ENCODE measurements around the gene B3GALT6.

B3GALT6 gene

DNA sequence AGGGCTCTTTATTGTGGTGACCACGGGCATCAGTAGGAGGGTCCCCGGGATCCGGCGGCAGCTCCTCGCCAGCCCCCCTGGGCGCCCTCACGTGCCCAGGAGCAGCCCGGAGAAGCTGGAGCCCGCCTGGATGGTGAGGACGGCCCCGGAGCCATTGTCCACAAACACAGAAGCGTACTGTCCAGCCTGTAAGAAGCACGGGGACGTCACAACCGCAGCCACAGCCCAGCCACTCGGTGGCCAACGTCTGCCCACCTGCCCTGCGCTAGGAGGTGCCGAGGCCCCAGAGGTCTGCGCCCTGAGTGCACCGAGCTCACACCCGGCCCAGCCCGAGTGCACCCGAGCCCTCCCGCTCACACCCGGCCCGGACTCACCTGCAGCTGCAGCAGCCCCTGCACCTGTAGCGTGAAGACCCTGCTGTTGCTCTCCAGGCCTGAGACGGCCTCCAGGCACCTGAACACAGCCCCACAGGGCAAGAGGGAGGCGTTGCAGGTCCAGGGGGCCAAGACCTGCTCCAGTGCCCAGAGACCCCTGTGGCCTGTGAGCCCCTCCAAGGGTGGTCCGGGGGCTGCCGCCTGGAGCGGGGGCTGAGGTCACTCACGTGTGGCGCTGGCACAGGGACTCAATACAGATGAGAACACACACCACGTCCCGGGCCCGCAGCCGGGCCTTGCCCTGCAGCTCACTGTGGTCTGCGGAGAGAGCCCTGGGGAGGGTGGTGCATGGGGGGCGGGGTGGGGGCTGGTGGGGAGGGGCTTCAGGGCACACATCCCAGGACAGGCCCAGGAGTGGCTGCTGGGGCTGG, 10.6 kb downstream of the B3GALT6 start:
- no peak for DNase-seq (ENCODE audit: low spot score)
- in situ Hi-C loops (cut with MboI; ENCODE audit: low pct_unique_long_range_greater_than_20kb, low sequenced_read_pairs, unreplicated experiment) = no loop called here
- TF ChIP-seq, protein P1, sequence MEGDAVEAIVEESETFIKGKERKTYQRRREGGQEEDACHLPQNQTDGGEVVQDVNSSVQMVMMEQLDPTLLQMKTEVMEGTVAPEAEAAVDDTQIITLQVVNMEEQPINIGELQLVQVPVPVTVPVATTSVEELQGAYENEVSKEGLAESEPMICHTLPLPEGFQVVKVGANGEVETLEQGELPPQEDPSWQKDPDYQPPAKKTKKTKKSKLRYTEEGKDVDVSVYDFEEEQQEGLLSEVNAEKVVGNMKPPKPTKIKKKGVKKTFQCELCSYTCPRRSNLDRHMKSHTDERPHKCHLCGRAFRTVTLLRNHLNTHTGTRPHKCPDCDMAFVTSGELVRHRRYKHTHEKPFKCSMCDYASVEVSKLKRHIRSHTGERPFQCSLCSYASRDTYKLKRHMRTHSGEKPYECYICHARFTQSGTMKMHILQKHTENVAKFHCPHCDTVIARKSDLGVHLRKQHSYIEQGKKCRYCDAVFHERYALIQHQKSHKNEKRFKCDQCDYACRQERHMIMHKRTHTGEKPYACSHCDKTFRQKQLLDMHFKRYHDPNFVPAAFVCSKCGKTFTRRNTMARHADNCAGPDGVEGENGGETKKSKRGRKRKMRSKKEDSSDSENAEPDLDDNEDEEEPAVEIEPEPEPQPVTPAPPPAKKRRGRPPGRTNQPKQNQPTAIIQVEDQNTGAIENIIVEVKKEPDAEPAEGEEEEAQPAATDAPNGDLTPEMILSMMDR (IDR thresholded peaks at IDR 0.05; ENCODE audit: extremely low read depth, insufficient read depth, missing control alignments) = no peak

DNA sequence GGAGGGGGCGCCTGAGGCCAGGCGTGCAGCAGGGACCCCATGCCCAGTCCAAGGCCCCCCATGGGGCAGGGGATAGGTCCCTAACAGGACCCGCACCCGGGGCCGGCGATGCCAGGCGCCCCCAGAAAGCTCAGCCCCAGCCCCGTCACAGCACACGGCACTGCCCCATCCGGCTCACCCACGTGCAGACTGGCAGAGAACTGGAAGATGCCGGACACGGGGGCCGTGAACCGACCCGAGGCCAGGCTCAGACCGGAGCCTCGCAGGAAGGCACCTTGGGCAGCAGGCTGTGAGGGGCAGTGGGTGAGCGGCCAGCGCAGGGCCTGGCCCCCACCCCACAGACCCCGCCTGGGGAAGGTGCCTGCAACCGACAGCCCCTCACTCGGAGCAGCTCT, 11.2 kb downstream of the B3GALT6 start:
- in situ Hi-C loops (cut with MboI; ENCODE audit: low pct_unique_long_range_greater_than_20kb, low sequenced_read_pairs, unreplicated experiment) = no loop called here
- TF ChIP-seq, protein P1 (IDR thresholded peaks at IDR 0.05; ENCODE audit: extremely low read depth, insufficient read depth, missing control alignments) = no peak
- DNase-seq (ENCODE audit: low spot score) = no peak

DNA sequence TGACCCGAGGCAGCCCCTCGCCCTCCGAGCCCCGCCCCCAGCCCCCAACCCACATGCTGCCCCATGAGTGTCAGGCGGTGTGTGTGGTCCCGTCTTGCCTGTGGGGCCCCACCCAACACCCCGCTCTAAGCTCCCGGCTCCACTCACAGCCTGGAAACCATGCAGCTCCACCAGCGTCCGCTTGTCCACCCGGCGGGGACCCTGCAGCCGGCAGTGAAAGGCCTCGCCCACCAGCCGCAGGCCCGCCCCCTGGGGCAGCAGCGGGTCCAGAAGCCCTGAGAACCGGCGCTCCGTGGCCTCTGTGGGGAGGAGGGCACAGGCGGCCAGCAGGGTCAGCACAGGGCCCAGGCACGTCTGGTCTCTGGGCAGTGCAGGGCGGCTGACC, 11.8 kb downstream of the B3GALT6 start:
- in situ Hi-C loops (cut with MboI; ENCODE audit: low pct_unique_long_range_greater_than_20kb, low sequenced_read_pairs, unreplicated experiment) = no loop called here
- no peak for DNase-seq (ENCODE audit: low spot score)
- TF ChIP-seq, protein P1 (IDR thresholded peaks at IDR 0.05; ENCODE audit: extremely low read depth, insufficient read depth, missing control alignments) = no peak

DNA sequence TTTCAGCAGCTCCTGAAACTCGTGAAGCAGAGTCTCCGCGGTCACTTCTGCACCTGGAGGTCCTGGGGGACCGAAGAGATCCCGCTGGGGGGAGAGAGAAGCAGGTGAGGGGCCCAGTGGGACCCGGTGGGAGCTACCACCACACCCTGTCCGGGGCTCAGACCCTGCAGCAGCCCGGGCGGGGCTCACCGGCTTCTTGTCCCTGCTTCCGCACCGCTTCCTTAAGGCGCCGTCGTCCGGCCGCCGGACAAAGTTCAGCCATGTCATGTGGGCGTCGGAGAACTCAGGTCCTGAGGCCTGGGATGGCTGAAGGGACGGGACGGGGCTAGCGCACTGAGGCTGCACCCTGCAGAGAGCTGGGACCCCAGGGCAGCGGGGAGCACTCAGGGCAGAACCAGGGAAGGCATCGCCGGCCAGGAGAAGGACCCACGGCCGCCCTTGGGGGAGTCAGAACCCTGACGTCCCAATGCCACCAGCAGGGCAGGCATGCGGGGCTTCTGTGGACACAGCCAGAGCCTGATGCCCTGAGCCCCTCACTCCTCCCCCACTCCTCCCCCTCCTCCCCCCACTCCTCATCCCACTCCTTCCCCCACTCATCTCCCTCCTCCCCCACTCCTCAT, 12.3 kb downstream of the B3GALT6 start:
- in situ Hi-C loops (cut with MboI; ENCODE audit: low pct_unique_long_range_greater_than_20kb, low sequenced_read_pairs, unreplicated experiment) = no loop called here
- TF ChIP-seq, protein P1 (IDR thresholded peaks at IDR 0.05; ENCODE audit: extremely low read depth, insufficient read depth, missing control alignments) = no peak
- DNase-seq (ENCODE audit: low spot score) = no peak

DNA sequence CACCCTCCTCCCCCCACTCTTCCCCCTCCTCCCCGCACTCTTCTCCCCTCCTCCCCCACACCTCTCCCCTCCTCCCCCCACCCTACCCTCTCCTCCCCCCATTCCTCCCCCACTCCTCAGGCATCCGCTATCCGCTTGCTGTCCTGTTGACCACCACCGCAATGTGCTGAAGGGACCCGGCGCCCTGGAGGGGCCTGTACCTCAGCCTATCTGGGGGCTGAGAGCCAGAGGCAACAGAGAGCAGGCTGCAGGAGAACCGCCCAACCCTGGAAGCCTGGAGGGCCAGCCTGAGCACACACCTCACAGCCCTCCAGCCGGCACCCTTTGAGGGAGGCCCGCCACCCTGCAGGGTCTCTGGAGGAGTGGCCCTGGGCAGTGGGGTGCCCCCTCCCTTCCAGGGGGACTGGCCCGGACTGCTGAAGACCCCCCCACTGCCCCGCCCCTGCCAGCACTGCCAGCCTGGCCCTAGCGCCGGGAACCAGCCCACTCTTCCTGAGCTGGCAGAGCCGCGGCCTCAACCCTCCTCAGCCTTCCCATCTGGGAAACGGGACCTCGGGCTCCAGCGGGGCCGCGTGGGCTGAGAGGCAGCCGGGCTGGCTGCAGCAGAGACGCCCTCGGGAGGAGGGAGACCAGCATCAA, 13.3 kb downstream of the B3GALT6 start:
- no peak for DNase-seq (ENCODE audit: low spot score)
- in situ Hi-C loops (cut with MboI; ENCODE audit: low pct_unique_long_range_greater_than_20kb, low sequenced_read_pairs, unreplicated experiment) = no loop called here
- TF ChIP-seq, protein P1 (IDR thresholded peaks at IDR 0.05; ENCODE audit: extremely low read depth, insufficient read depth, missing control alignments) = no peak

DNA sequence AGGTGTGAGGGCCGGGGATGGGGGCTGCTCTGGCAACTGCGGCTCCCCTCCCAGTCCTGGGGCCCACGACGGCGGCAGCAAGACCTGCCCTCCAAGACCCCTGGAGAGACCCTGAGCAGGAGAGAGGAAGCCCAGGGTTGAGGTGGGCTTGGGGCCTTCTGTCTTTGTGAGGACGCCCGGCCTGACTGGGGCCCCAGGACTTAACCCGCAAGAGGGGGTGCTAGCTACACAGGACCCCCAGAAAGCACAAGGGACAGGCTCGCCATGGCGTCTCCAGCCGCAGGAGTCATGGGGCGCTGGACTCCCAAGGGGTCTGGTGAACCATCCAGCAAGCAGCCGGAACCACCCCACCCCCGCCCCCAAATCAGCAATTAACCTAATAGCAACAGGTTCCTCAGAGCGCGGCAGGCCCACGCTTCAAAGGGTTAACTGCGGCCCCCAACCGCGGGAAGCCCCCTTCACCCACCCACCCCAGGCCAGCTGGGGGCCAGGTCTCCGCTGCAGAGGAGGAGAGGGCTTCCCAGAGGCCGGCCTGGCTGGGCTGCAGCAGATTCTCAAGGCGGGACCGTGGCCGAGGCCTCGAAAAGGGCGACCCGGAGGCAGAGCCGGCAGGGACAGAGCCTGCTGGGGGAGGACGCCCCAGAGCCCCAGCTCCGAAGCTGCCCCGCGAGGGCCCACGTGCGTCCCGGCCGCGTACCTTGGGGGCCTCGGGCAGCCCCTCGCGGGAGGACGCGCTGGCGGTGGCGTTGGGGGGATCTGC, 14.0 kb downstream of the B3GALT6 start:
- no peak for DNase-seq (ENCODE audit: low spot score)
- TF ChIP-seq, protein P1 (IDR thresholded peaks at IDR 0.05; ENCODE audit: extremely low read depth, insufficient read depth, missing control alignments) = no peak
- in situ Hi-C loops (cut with MboI; ENCODE audit: low pct_unique_long_range_greater_than_20kb, low sequenced_read_pairs, unreplicated experiment) = no loop called here

Measured in GM13977 (cell line).